Fibroblast of upper back skin (primary cell): ENCODE results near the gene SEM1.
"Not testable (repeated sequence)": the region's sequence is repeated elsewhere in the genome, so short reads cannot be mapped to it uniquely, and the experiment has no call there.

ENCODE experiments used
- DNase-seq: peaks from one replicate; pipeline ENCODE4 v3.0.0-alpha.2; 2013

The SEM1 gene

GRCh38 chr7:96700516-96700915 lies 9.1 kb downstream of the SEM1 start:
- DNase-seq, result no peak

GRCh38 chr7:96699219-96699871 lies 10.3 kb downstream of the SEM1 start:
- DNase-seq, result no peak

- not testable (repeated sequence) for DNase-seq
Observed at GRCh38 chr7:96698449-96698848, 11.2 kb downstream of the SEM1 start.

GRCh38 chr7:96697822-96698221 lies 11.8 kb downstream of the SEM1 start:
- no peak for DNase-seq

- DNase-seq, result no peak
Observed at GRCh38 chr7:96695581-96695980, 14.1 kb downstream of the SEM1 start.

GRCh38 chr7:96694082-96694481 lies 15.6 kb downstream of the SEM1 start:
- DNase-seq, result no peak

- DNase-seq, result no peak
Observed at GRCh38 chr7:96691702-96692101, 17.9 kb downstream of the SEM1 start.

- DNase-seq, result no peak
Observed at GRCh38 chr7:96689414-96689813, 20.2 kb downstream of the SEM1 start.

GRCh38 chr7:96686305-96686704 lies 23.3 kb downstream of the SEM1 start:
- DNase-seq, result peak; percentile 61

GRCh38 chr7:96685755-96686154 lies 23.9 kb downstream of the SEM1 start:
- no peak for DNase-seq

- DNase-seq, result no peak
Observed at GRCh38 chr7:96685353-96685752, 24.3 kb downstream of the SEM1 start.

- no peak for DNase-seq
Observed at GRCh38 chr7:96679886-96680285, 29.8 kb downstream of the SEM1 start.

GRCh38 chr7:96676919-96677318 lies 32.7 kb downstream of the SEM1 start:
- no peak for DNase-seq

- no peak for DNase-seq
Observed at GRCh38 chr7:96675548-96675947, 34.1 kb downstream of the SEM1 start.

- peak; percentile 9 for DNase-seq
Observed at GRCh38 chr7:96674565-96674964, 35.1 kb downstream of the SEM1 start.

- no peak for DNase-seq
Observed at GRCh38 chr7:96671854-96672253, 37.8 kb downstream of the SEM1 start.

GRCh38 chr7:96670338-96671289 lies 39.0 kb downstream of the SEM1 start:
- no peak for DNase-seq

GRCh38 chr7:96669812-96670211 lies 39.8 kb downstream of the SEM1 start:
- DNase-seq, result no peak

GRCh38 chr7:96667026-96667425 lies 42.6 kb downstream of the SEM1 start:
- DNase-seq, result peak; percentile 20

- DNase-seq, result no peak
Observed at GRCh38 chr7:96665689-96666088, 44.0 kb downstream of the SEM1 start.

GRCh38 chr7:96664793-96665192 lies 44.9 kb downstream of the SEM1 start:
- DNase-seq, result no peak

- DNase-seq, result no peak
Observed at GRCh38 chr7:96663871-96664445, 45.7 kb downstream of the SEM1 start.

GRCh38 chr7:96663457-96663856 lies 46.2 kb downstream of the SEM1 start:
- no peak for DNase-seq

- not testable (repeated sequence) for DNase-seq
Observed at GRCh38 chr7:96662151-96662550, 47.5 kb downstream of the SEM1 start.
